Right cardiac atrium (tissue), 5 donors: ENCODE data around the gene HCN3. TPM values are rescaled to one million over a fixed set of nuclear protein-coding genes. Genes with fewer than 3 reads are reported as not detected.
A peak's percentile ranks its signal among the peaks of the same experiment; 100 is the strongest.
"Not testable (repeated sequence)": the region's sequence is repeated elsewhere in the genome, so short reads cannot be mapped to it uniquely, and the experiment has no call there.

Experiments
- ATAC-seq, 2 donors: fragments of 200-7000 bp; cut with Tn5 transposase; one replicate each; pipeline versions ENCODE4 v1.8.0 to v1.9.1; 2020; ENCODE audit warnings: moderate library complexity in 2 of 2, mild to moderate bottlenecking in 1 of 2
- DNase-seq, 3 donors: peaks; one replicate each; pipeline ENCODE4 v3.0.0-alpha.2; 2020
- H3K27ac ChIP-seq: one replicate; pipeline ENCODE4 v1.5.1; 2013; ENCODE audit warnings: mild to moderate bottlenecking, low read length, control low read depth, moderate library complexity
- H3K27me3 ChIP-seq: one replicate; pipeline ENCODE4 v1.6.1; 2013; ENCODE audit not compliant: control insufficient read depth, insufficient read depth
- H3K4me1 ChIP-seq: one replicate; pipeline ENCODE4 v1.6.1; 2013; ENCODE audit warnings: low read length; ENCODE audit not compliant: control insufficient read depth, insufficient read depth
- H3K4me3 ChIP-seq: one replicate; pipeline ENCODE4 v1.5.1; 2013; ENCODE audit warnings: low read length, control low read depth
- H3K9me3 ChIP-seq: one replicate; pipeline ENCODE4 v1.6.1; 2013; ENCODE audit warnings: low read length; ENCODE audit not compliant: control insufficient read depth
- WGBS: extraction: QIAGEN DNeasy Blood & Tissue Kit; methylation state at CpG from one replicate; pipeline ENCODE4 v1.1.7; 2013; 5-methylcytosine and 5-hydroxymethylcytosine counted together
- intact Hi-C, 4 donors: fragments of 100-400 bp; cut with DNase I; formaldehyde crosslinking; loops; one replicate each; pipeline versions ENCODE4 v1.11.0 to v1.14.0; 2022 to 2023
- polyA plus RNA-seq: library from polyadenylated mRNA; stranded (reverse); fragments of 200-250 nt; gene quantifications from one replicate; pipeline ENCODE4 v1.2.3, GENCODE V29; 2013
- total RNA-seq, 4 donors: library from RNA; stranded (reverse); fragmentation: NEBNext Ultra II Directional; extraction: Animal tissue kit (Norgen Biotek cat#: 25700); gene quantifications; one replicate each; pipeline ENCODE4 v1.2.1, GENCODE V29; 2021
- donor health status: healthy with polysubstance abuse.
- donor health status: DM: no; HTN: yes; CAD: no.
- donor health status: DM: no; HTN: no; CAD: no.
- donor health status: DM: no; HTN: yes; CAD: no; lungs with severe emphysema.
- donor health status: DM: yes; HTN: yes; CAD: no.

HCN3 gene
- total and polyA plus RNA-seq, 5 donors: 0.77 to 1.4 (median 0.97) TPM

- peaks cover 3% of the 10 kb centered on the region for H3K4me1 ChIP-seq
- DNase-seq (peak; percentile 97 to 98 (median 98)), ATAC-seq (peak; percentile 95 to 96)
- peak overlapping the region; percentile 82 for H3K27ac ChIP-seq
- H3K9me3 ChIP-seq: no peaks in the 10 kb centered on the region
- WGBS: under 1% methylated on average over 53 of the region's 53 CpGs
- H3K4me3 ChIP-seq: peak overlapping the region; percentile 53
- no peaks in the 10 kb centered on the region for H3K27me3 ChIP-seq
- intact Hi-C loops: no loop called here
These were observed 32.7 kb upstream of the HCN3 start for GRCh38 chr1:155244368-155245162.

- intact Hi-C loops: no loop called here
- no peak for DNase-seq
- no peak for ATAC-seq
- H3K27ac ChIP-seq: peak overlapping the region; percentile 69
- H3K4me1 ChIP-seq: peaks cover 3% of the 10 kb centered on the region
- H3K27me3 ChIP-seq: no peaks in the 10 kb centered on the region
- peak overlapping the region; percentile 46 for H3K4me3 ChIP-seq
- WGBS: 67% methylated on average over 8 of the region's 8 CpGs
- no peaks in the 10 kb centered on the region for H3K9me3 ChIP-seq
These were observed 32.1 kb upstream of the HCN3 start for GRCh38 chr1:155245163-155245524.

- not testable (repeated sequence) for ATAC-seq, H3K27ac ChIP-seq
- WGBS: 96% methylated on average over 3 of the region's 3 CpGs
These were observed 30.5 kb upstream of the HCN3 start for GRCh38 chr1:155246796-155247195.

DNA sequence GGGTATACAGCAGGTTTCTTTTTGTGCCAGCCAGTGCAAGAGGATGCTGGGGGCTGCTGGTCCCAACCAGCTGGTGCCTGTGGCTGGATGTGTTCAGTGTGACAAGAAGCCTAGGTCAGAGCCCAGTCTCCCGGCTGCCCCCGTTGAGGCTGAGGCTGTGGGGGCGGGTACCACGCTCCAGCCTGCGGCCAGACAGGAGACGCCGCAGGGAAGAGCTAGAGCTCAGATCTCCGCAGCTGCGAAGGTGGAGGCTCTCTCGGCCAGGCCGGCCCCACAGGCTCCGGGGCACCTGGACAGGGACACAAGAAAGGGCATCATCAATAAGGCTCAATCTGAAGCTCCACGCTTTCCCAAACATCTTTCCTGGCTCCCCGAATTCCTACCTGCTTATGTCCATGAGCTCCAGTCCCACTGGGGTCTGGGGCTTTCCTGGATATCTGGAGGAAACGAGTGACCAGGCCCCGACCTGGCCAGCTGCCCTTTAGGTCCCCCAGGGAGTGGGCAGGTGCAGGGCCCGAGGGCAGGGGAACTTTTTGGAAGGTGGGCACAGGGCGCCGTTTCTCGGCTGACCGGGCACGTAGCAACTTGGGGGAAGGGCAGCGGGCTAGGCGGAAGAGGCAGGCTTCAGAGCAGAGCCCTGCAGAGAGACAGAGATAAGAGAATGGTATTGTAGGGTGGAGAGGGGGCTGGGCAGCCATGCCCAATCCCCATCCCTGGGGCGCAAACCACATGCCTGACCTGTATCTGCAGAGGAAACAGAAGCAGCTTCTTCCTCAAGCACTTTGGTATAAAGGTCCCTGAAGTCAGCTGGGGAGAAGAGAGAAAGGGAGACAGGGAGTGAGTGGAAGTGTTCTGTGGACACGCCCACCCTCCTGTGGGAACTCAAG lies 29.4 kb upstream of the HCN3 start:
- peaks cover 4% of the 10 kb centered on the region for H3K4me1 ChIP-seq
- H3K27me3 ChIP-seq: no peaks in the 10 kb centered on the region
- no peaks in the 10 kb centered on the region for H3K9me3 ChIP-seq
- DNase-seq (peak in 1 of 3 donors; percentile 68), ATAC-seq (no peak)
- intact Hi-C loops: no loop called here
- no peak overlapping the region for H3K27ac ChIP-seq
- 80% methylated on average over 26 of the region's 26 CpGs for WGBS
- H3K4me3 ChIP-seq: no peak overlapping the region

More at GRCh38 chr1:155246796-155247195, 30.5 kb upstream of the HCN3 start:
- H3K4me1 ChIP-seq, H3K27me3 ChIP-seq, H3K9me3 ChIP-seq, H3K4me3 ChIP-seq, intact Hi-C loops, DNase-seq: not testable (repeated sequence)

DNA sequence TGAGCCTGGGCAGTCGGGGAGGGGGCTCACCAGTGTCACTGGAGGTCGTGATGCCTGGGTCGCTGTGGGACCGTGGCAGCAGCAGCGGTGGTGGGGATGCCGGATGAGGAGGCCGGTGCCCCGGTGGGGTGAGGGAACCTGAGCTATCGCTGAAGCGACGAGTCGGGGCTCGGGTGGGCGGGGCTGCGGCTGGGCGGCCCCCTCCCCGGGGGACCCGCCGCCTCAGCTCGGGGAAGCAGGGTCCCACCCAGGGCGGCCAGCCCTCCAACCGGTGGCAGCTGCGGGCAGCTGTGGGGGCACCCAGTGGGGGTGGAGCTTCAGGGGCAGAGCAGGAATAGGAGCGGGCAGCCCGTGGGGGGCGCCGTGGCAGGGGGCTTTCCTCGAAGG lies 27.0 kb upstream of the HCN3 start:
- no peaks in the 10 kb centered on the region for H3K9me3 ChIP-seq
- intact Hi-C loops: loop anchor here in 2 of 4 donors (5.0 to 10.0 kb wide), 3 partner anchors 72 to 345 kb away; partner anchors contain the start of gene RUSC1 (in 2 of the 2)
- ATAC-seq: peak; percentile 0 to 1
- H3K4me1 ChIP-seq: peaks cover 9% of the 10 kb centered on the region
- DNase-seq: peak in 1 of 3 donors; percentile 58
- H3K4me3 ChIP-seq: no peak overlapping the region
- H3K27me3 ChIP-seq: no peaks in the 10 kb centered on the region
- 27% methylated on average over 28 of the region's 28 CpGs for WGBS
- H3K27ac ChIP-seq: no peak overlapping the region

GRCh38 chr1:155250633-155251449 lies 26.4 kb upstream of the HCN3 start:
- peaks cover 9% of the 10 kb centered on the region for H3K4me1 ChIP-seq
- no peaks in the 10 kb centered on the region for H3K9me3 ChIP-seq
- H3K4me3 ChIP-seq: no peak overlapping the region
- peak; percentile 93 to 97 (median 97) for DNase-seq
- peak; percentile 78 to 81 for ATAC-seq
- 14% methylated on average over 23 of the region's 23 CpGs for WGBS
- intact Hi-C loops: loop anchor here in 2 of 4 donors (5.0 to 10.0 kb wide), 3 partner anchors 71 to 344 kb away; partner anchors contain the start of gene RUSC1 (in 2 of the 2)
- H3K27ac ChIP-seq: no peak overlapping the region
- H3K27me3 ChIP-seq: no peaks in the 10 kb centered on the region

GRCh38 chr1:155251566-155251965 lies 25.7 kb upstream of the HCN3 start:
- WGBS: 74% methylated on average over 7 of the region's 7 CpGs
- Histone ChIP-seq H3K27me3 (no peaks in the 10 kb centered on the region), H3K4me1 (peaks cover 9% of the 10 kb centered on the region)

GRCh38 chr1:155253208-155253607 lies 24.1 kb upstream of the HCN3 start:
- 80% methylated on average over 5 of the region's 5 CpGs for WGBS
- intact Hi-C loops: loop anchor here in 2 of 4 donors (5.0 to 10.0 kb wide), 3 partner anchors 69 to 342 kb away; partner anchors contain the start of gene RUSC1 (in 2 of the 2)
- Histone ChIP-seq H3K9me3 (no peaks in the 10 kb centered on the region), H3K27me3 (no peaks in the 10 kb centered on the region), H3K27ac (no peak overlapping the region), H3K4me3 (no peak overlapping the region), H3K4me1 (peaks cover 9% of the 10 kb centered on the region)
- DNase-seq (no peak), ATAC-seq (no peak)

More at GRCh38 chr1:155251566-155251965, 25.7 kb upstream of the HCN3 start:
- no peak for DNase-seq
- Histone ChIP-seq H3K4me3 (no peak overlapping the region), H3K27ac (no peak overlapping the region), H3K9me3 (no peaks in the 10 kb centered on the region)
- intact Hi-C loops: loop anchor here in 2 of 4 donors (5.0 to 10.0 kb wide), 3 partner anchors 71 to 343 kb away; partner anchors contain the start of gene RUSC1 (in 2 of the 2)
- no peak for ATAC-seq

DNA sequence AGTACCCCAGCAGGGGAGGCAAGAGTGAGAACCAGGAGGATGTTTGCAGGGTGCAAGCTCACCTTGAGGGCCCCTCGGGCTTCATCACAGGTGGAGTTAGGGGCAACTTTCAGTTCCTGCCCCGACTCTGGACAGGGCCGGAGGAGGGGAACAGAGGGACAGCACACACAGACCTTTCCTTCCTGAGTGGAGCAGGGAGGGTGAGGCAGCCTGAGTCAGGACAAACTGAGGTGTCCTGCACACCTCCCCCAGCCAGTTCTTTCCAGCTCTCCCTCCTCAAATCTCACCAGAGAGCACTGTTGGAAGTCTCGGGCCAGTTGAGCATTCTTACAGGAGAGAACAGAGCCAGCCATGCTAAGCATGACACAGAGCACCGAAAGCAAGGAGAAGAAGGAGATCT lies 23.5 kb upstream of the HCN3 start:
- DNase-seq (no peak), ATAC-seq (no peak)
- intact Hi-C loops: loop anchor here in 2 of 4 donors (5.0 to 10.0 kb wide), 3 partner anchors 69 to 341 kb away; partner anchors contain the start of gene RUSC1 (in 2 of the 2)
- 60% methylated on average over 5 of the region's 5 CpGs for WGBS
- Histone ChIP-seq H3K27ac (no peak overlapping the region), H3K4me3 (no peak overlapping the region), H3K9me3 (no peaks in the 10 kb centered on the region), H3K4me1 (peaks cover 9% of the 10 kb centered on the region), H3K27me3 (no peaks in the 10 kb centered on the region)

DNA sequence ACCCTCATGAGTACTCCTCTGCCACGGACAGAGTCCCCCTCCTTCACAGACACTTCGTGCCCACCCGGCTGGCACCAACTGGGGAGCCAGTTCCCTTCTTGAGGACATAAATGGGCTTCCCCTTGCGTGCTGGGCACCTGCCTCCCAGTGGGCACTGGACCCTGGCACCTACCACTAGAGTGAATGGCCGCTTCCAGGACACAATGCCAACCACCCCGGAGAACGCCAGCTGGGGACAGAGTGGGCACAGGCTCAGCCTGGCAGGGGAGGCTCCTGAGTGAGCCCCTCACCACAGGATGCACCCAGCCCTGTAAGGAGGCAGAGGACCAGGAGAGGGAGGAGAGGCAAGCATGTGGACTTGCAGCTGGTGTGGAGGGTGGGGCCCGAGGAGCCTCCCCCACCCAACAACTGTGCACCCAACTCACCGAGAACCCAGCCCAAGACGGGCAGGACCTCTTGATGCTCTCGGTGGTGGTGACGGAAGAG lies 23.0 kb upstream of the HCN3 start:
- DNase-seq (peak in 2 of 3 donors; percentile 55 to 57), ATAC-seq (peak in 1 of 2 donors; percentile 0)
- H3K4me1 ChIP-seq: peaks cover 9% of the 10 kb centered on the region
- no peaks in the 10 kb centered on the region for H3K27me3 ChIP-seq
- H3K27ac ChIP-seq: peak overlapping the region; percentile 82
- H3K9me3 ChIP-seq: no peaks in the 10 kb centered on the region
- intact Hi-C loops: loop anchor here in 2 of 4 donors (5.0 to 10.0 kb wide), 3 partner anchors 68 to 341 kb away; partner anchors contain the start of gene RUSC1 (in 2 of the 2)
- peak overlapping the region; percentile 67 for H3K4me3 ChIP-seq
- 31% methylated on average over 12 of the region's 12 CpGs for WGBS
